ENCODE data around the gene MTMR6.

The MTMR6 gene

DNA sequence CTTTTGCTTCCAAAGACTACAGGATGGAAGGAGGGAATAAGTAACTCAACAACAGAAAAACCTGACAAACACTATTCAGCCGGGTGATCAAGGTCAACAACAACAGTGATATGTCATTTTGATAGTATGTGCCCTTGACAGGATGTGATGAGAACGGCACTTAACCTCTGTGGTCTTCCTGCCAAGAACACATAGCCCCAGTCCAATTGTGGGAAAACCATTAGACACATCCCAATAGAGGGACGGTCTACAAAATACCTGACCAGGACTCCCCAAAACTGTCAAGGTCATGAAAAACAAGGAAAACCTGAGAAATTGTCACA is 72.1 kb downstream of the MTMR6 start:
- no peak for DNase-seq

DNA sequence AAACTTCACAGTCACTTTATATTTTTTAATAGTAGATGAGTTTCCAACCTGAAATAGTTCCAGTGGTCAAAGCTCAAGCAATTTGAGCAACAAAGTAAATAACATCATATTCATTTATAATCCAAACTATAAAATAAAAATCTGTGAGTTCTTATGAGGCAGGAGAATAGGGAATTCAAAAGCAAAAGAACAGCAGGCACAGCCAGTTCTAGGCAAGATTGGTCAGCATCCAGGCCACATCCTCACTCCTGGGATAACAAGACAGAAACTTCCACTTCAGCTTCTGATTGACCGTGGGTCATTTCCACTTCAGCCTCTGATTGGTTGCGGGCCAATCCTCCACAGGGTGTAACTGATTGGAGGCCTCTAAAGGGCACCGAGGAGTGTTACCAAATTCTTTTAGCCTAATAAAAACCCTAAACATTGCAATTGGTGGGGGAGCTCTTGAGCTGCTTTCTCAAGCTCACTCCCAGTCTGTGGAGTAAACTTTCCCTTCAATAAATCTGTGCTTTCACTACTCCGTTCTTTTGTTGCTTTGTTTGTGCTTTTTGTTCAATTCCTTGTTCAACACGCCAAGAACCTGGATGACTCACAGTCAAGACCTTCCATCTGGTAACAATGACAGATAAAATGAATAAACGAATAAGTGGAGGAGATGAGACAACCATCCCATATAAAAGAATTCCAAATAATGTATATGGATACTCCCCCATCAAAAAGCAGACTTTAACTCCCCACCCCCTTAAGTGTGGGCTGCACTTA is 72.6 kb downstream of the MTMR6 start:
- DNase-seq: no peak

GRCh38 chr13:25213715-25214114 is 73.6 kb downstream of the MTMR6 start:
- no peak for DNase-seq

DNA sequence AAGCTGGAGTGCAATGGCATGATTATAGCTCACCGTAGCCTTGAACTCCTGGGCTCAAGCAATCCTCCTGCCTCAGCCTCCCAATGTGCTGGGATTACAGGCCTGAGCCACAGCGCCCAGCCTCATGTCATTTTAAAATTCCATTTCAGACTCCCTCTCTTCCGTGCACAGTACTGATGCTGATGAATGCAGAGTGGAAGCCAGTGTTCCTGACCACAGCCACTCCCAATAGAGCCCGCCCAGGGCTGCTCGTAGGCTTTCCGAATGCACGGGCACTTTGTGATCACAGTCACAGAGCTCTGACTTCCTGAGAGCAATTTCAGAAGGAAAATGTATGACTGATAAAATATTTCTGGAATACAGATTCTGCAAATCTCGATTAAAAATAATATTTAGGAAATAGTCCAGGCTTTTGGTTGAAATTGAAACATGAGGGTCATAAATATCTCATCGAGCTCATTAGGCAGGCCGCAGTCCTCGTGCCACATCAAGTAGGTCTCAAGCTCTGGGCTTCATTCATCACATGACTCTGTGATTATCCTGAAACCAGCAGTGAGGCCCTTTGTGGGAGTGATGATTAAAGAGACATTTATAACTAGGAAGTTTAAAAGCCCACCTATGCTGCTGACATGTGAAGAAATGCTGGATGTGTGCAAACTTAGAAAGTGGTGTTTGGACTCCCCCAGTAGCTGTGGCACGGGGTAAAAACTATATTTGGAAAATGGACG is 76.3 kb downstream of the MTMR6 start:
- no peak for DNase-seq

- DNase-seq: no peak
These were observed 79.9 kb downstream of the MTMR6 start for GRCh38 chr13:25207291-25207810.

DNA sequence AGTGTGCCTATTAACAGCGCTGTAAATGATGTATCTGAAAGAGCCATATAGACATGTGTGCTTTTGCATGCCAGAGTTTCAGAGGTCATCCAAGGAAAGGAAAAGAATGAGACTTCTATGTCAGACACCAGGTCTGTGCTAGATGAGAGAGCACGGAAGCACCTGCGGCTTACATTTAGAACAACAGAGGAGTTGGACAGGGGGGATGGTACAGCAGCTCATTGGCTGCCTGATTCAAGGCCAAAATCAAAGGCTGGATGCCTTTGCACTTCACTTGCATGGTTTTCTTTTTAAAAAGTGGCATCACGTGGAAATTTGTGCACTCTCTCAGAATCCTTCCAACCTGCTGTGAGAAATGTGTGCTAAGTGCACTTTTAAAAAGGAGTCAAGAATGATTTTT is 82.4 kb downstream of the MTMR6 start:
- DNase-seq: no peak

DNA sequence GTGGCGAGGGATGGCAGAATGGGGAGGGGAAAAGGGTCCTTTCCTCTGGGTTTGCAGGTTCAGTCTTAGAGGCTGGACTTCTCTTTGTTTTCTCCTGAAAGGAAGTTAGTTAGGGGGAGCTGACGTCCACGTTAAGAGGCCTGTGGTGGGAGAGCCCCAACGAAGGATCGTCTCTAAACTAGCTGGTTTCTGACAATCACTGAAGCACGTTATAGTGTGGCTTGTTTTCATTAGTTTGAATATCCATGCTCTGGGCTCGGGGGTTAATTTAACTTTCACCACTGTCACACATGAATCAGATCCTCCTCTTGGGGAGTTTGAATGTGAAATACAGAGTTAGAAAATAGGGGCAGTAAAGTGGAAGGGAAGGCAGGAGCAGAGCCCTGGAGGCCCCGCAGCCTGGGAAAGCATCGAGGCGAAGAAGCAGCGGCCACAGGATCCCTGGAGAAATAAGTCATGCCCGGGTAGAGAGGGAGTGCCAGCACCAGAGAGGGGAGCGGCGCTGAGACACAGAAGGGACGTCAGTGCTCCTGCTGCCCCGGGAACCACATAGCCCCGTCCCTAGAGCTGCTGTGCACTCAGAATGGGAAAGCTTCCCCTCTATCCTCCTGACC is 84.1 kb downstream of the MTMR6 start:
- no peak for DNase-seq

DNA sequence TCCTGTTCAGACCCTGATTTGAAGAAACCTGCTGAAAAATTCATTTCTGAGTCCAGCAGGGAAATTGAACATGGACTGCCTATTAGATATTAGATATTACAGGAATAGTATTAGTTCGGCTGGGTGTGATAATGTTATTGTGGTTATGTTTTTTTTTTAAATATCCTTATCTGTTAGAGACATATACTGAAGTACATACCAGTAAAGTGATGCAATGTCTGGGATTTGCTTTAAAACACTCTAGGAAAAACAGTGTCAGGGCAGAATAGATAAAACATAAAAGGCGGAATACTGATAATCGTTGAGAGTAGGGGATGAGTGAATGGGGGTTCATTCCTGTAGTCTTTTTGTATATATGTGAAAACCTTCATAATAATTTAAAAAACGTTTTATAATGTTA is 86.5 kb downstream of the MTMR6 start:
- no peak for DNase-seq

DNA sequence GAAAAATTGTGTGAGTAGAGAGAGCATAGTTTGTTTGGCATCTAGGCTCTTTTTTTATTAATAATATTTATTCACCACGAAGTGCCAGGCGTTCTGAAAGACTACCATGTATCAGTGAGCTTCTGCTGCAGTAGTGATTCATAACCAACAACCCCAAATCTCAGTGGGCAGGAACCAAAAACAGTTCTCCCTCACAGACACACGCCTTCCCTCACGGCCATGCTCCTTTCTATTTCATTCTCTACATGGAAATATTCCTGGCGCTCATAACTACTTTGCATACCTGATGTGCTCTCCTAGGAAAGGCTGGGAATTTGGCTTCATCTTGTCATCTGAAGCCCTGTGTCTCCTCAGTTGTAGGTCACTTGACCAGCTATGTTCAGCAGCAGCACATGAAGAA is 88.6 kb downstream of the MTMR6 start:
- DNase-seq: no peak

DNA sequence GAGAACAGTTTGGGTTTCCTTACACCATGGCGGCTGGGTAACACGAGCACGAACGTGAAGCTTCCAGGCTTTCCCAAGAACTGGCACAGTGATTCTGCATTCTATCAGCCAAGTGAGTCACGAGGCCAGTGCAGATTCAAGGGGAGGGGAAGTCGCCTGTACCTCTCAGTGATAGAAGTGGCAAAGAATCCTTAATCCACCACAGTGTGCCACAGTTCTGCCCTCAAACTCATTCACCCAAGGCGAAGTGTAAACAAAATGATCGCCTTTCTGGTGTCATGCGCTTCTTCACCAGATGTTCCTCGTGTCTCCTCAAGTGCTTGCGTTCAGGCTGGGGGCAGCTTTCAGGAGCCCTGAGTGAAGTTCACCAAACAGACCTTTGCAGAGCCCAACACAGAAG is 90.3 kb downstream of the MTMR6 start:
- DNase-seq: no peak

Measured in NCI-H2081 (cell line).